Type B pancreatic cell (in vitro differentiated cells): Measurements from ENCODE around the gene MYO1C. TPM values are rescaled to one million over a fixed set of nuclear protein-coding genes. Genes with fewer than 3 reads are reported as not detected.

Experiments used
- DNase-seq: peaks from one replicate; pipeline ENCODE4 v3.0.0; 2021; ENCODE audit warnings: mixed read lengths; ENCODE audit not compliant: unreplicated experiment; ENCODE audit errors: extremely low spot score
- H3K27ac Mint-ChIP-seq: 2 replicates; pipeline ENCODE4 v1.8.0; 2021; ENCODE audit warnings: mild to moderate bottlenecking, mixed read lengths
- H3K27me3 Mint-ChIP-seq: 2 replicates; pipeline ENCODE4 v1.8.0; 2021; ENCODE audit warnings: mixed read lengths
- H3K36me3 Mint-ChIP-seq: 2 replicates; pipeline ENCODE4 v1.8.0; 2021; ENCODE audit warnings: mixed read lengths
- H3K4me1 Mint-ChIP-seq: one replicate; pipeline ENCODE4 v1.8.0; 2021; ENCODE audit warnings: mixed read lengths; ENCODE audit not compliant: unreplicated experiment
- H3K4me3 Mint-ChIP-seq: 2 replicates; pipeline ENCODE4 v1.8.0; 2021; ENCODE audit warnings: mild to moderate bottlenecking, mixed read lengths
- H3K9me3 Mint-ChIP-seq: 2 replicates; pipeline ENCODE4 v1.8.0; 2021; ENCODE audit warnings: mixed read lengths
- CTCF ChIP-seq: fragments of 200-600 bp; sonication (generic); conservative IDR thresholded peaks from 2 replicates; pipeline ENCODE4 v1.5.0; 2021; ENCODE audit warnings: antibody characterized with exemption, mild to moderate bottlenecking
- total RNA-seq: library from RNA; stranded (reverse); gene quantifications from 2 replicates; pipeline ENCODE4 v1.2.1, GENCODE V29; 2021; ENCODE audit warnings: low replicate concordance

Gene MYO1C
- total RNA-seq, 1 donor from 2014 or later, result 73.6 TPM

- DNase-seq, result no peak
- TF ChIP-seq CTCF, result no peak
- Mint-ChIP-seq H3K36me3 (no peaks in the 10 kb centered on the region), H3K4me3 (no peak overlapping the region), H3K9me3 (no peaks in the 10 kb centered on the region), H3K27ac (no peak overlapping the region), H3K27me3 (no peaks in the 10 kb centered on the region), H3K4me1 (no peaks in the 10 kb centered on the region)
Measured at GRCh38 chr17:1416414-1416813, 76.1 kb downstream of the MYO1C start.

- H3K27ac Mint-ChIP-seq, result no peak overlapping the region
- no peaks in the 10 kb centered on the region for H3K4me1 Mint-ChIP-seq
- no peak for TF ChIP-seq CTCF
- no peaks in the 10 kb centered on the region for H3K36me3 Mint-ChIP-seq
- H3K9me3 Mint-ChIP-seq, result no peaks in the 10 kb centered on the region
- no peak overlapping the region for H3K4me3 Mint-ChIP-seq
- DNase-seq, result no peak
- H3K27me3 Mint-ChIP-seq, result no peaks in the 10 kb centered on the region
Measured at GRCh38 chr17:1414634-1415033, 77.9 kb downstream of the MYO1C start.

Other genes with a start within 250 kb of the MYO1C start
- not detected in 2 replicates for gene BHLHA9, start 222.2 kb downstream of the MYO1C start, total RNA-seq
- gene TRARG1, start 213.0 kb downstream of the MYO1C start, total RNA-seq, result not detected in 2 replicates
- gene YWHAE, start 92.5 kb downstream of the MYO1C start, total RNA-seq, result 674 and 773 TPM in 2 replicates
- gene CRK, start 36.5 kb downstream of the MYO1C start, total RNA-seq, result 49.5 and 53.6 TPM in 2 replicates
- 21.2 and 29.7 TPM in 2 replicates for gene INPP5K, start 23.9 kb upstream of the MYO1C start, total RNA-seq
- gene PITPNA, start 70.1 kb upstream of the MYO1C start, total RNA-seq, result 64.5 and 76.1 TPM in 2 replicates
- gene SLC43A2, start 136.1 kb upstream of the MYO1C start, total RNA-seq, result 23.5 and 28.6 TPM in 2 replicates
- gene SCARF1, start 153.0 kb upstream of the MYO1C start, total RNA-seq, result 0.97 and 1.3 TPM in 2 replicates
- 5.9 and 6.4 TPM in 2 replicates for gene RILP, start 157.2 kb upstream of the MYO1C start, total RNA-seq
- 277 and 321 TPM in 2 replicates for gene PRPF8, start 192.2 kb upstream of the MYO1C start, total RNA-seq
- 4.0 and 4.3 TPM in 2 replicates for gene TLCD2, start 217.7 kb upstream of the MYO1C start, total RNA-seq
- 14.5 and 16.0 TPM in 2 replicates for gene WDR81, start 232.0 kb upstream of the MYO1C start, total RNA-seq